GM18858 (cell line): Measurements from ENCODE around the gene PRKN.

Experiments used
- ATAC-seq: cut with Tn5 transposase; IDR thresholded peaks from one replicate; pipeline ENCODE4 v1.9.1; 2021; ENCODE audit not compliant: unreplicated experiment

PRKN gene

GRCh38 chr6:161749576-161749975 is 978.0 kb downstream of the PRKN start:
- ATAC-seq: no peak

- ATAC-seq: no peak
Observed at GRCh38 chr6:161748535-161749416, 978.8 kb downstream of the PRKN start.

- ATAC-seq: no peak
Observed at GRCh38 chr6:161747506-161747905, 980.1 kb downstream of the PRKN start.

GRCh38 chr6:161745594-161746141 is 981.9 kb downstream of the PRKN start:
- ATAC-seq: no peak

GRCh38 chr6:161745128-161745527 is 982.4 kb downstream of the PRKN start:
- no peak for ATAC-seq

- ATAC-seq: no peak
Observed at GRCh38 chr6:161744211-161745067, 983.1 kb downstream of the PRKN start.

GRCh38 chr6:161743509-161744178 is 983.9 kb downstream of the PRKN start:
- no peak for ATAC-seq

GRCh38 chr6:161740486-161740885 is 987.1 kb downstream of the PRKN start:
- ATAC-seq: no peak

- ATAC-seq: no peak
Observed at GRCh38 chr6:161736781-161737292, 990.7 kb downstream of the PRKN start.

- ATAC-seq: no peak
Observed at GRCh38 chr6:161736326-161736725, 991.2 kb downstream of the PRKN start.

- ATAC-seq: no peak
Observed at GRCh38 chr6:161732594-161732993, 995.0 kb downstream of the PRKN start.

GRCh38 chr6:161727083-161727833 is 1000.3 kb downstream of the PRKN start:
- ATAC-seq: no peak

- no peak for ATAC-seq
Observed at GRCh38 chr6:161722394-161722793, 1005.2 kb downstream of the PRKN start.

GRCh38 chr6:161721511-161721910 is 1006.1 kb downstream of the PRKN start:
- ATAC-seq: no peak

- no peak for ATAC-seq
Observed at GRCh38 chr6:161716176-161716575, 1011.4 kb downstream of the PRKN start.

GRCh38 chr6:161711938-161712337 is 1015.6 kb downstream of the PRKN start:
- no peak for ATAC-seq

- ATAC-seq: no peak
Observed at GRCh38 chr6:161711515-161711914, 1016.1 kb downstream of the PRKN start.

- ATAC-seq: no peak
Observed at GRCh38 chr6:161710698-161711097, 1016.9 kb downstream of the PRKN start.

- ATAC-seq: no peak
Observed at GRCh38 chr6:161701056-161701455, 1026.5 kb downstream of the PRKN start.

- ATAC-seq: no peak
Observed at GRCh38 chr6:161696801-161697200, 1030.8 kb downstream of the PRKN start.
